Effector memory CD4-positive, alpha-beta T cell (primary cell): ENCODE results near the gene CENPP.

Experiments used
- DNase-seq, 3 donors: peaks; one replicate each; pipeline ENCODE4 v3.0.0-alpha.2; 2020
- H3K27ac ChIP-seq: 2 replicates; pipeline ENCODE4 v1.7.0; 2013; ENCODE audit warnings: mild to moderate bottlenecking, low read length, moderate library complexity; ENCODE audit not compliant: insufficient read depth, poor library complexity, severe bottlenecking
- H3K27me3 ChIP-seq: replicated peaks from 2 replicates; pipeline ENCODE4 v1.7.0; 2013; ENCODE audit warnings: mild to moderate bottlenecking, low read length; ENCODE audit not compliant: insufficient read depth, control insufficient read depth, poor library complexity, severe bottlenecking
- H3K36me3 ChIP-seq: 2 replicates; pipeline ENCODE4 v1.7.0; 2013; ENCODE audit warnings: mild to moderate bottlenecking, low read length, moderate library complexity; ENCODE audit not compliant: control insufficient read depth, insufficient read depth
- H3K4me1 ChIP-seq: 2 replicates; pipeline ENCODE4 v1.7.0; 2013; ENCODE audit warnings: low read length, mild to moderate bottlenecking; ENCODE audit not compliant: control insufficient read depth, insufficient read depth, poor library complexity, severe bottlenecking
- H3K4me3 ChIP-seq: 2 replicates; pipeline ENCODE4 v1.7.0; 2013; ENCODE audit warnings: low read length, low read depth, mild to moderate bottlenecking; ENCODE audit not compliant: insufficient read depth, poor library complexity, severe bottlenecking
- H3K9me3 ChIP-seq: 2 replicates; pipeline ENCODE4 v1.7.0; 2013; ENCODE audit warnings: mild to moderate bottlenecking, low read length, moderate library complexity; ENCODE audit not compliant: control insufficient read depth

The CENPP gene

DNA sequence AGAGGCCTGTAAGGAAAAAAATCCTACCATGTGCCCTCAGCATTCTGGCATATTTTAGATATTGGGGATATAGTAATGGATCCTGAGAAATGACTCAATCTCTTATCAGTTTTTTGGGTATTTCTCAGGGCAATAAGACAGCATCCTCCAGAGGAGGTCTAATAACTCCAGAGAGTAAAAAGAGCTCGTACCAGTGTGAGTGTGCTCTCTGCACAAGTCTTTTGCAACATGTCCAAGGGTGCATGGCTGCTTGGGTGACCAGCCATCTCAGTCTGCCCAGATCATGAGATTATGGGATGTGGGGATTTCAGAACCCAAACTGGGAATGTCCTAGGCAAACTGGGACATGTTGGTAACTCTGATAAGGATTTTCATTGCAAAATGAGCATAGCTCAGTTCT lies 141.3 kb downstream of the CENPP start:
- no peak for DNase-seq
- Histone ChIP-seq H3K27me3 (no peaks in the 10 kb centered on the region), H3K27ac (no peak overlapping the region), H3K9me3 (no peaks in the 10 kb centered on the region), H3K4me1 (no peaks in the 10 kb centered on the region), H3K4me3 (no peak overlapping the region), H3K36me3 (no peaks in the 10 kb centered on the region)

DNA sequence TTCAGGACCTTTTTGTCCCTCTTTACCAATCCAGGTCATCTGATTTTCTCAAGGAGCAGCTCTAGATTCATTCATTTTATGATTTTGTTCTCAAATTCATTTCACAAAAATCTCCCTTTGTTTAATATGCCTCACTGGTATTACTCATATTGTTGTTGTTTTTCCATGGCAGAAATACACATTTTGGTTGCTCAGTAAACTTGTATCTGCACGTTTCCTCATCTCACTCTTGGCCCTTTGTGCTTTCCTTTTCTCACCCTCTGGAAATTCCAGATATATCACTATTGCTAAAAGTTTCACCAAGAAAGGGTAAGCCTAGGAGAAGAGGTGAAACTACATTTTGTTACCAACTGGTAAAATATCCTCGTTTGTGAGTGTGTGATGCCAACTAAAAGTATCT lies 141.8 kb downstream of the CENPP start:
- DNase-seq, result no peak
- no peaks in the 10 kb centered on the region for H3K27me3 ChIP-seq
- H3K27ac ChIP-seq, result no peak overlapping the region
- H3K9me3 ChIP-seq, result no peaks in the 10 kb centered on the region
- no peak overlapping the region for H3K4me3 ChIP-seq
- H3K4me1 ChIP-seq, result no peaks in the 10 kb centered on the region
- no peaks in the 10 kb centered on the region for H3K36me3 ChIP-seq

DNA sequence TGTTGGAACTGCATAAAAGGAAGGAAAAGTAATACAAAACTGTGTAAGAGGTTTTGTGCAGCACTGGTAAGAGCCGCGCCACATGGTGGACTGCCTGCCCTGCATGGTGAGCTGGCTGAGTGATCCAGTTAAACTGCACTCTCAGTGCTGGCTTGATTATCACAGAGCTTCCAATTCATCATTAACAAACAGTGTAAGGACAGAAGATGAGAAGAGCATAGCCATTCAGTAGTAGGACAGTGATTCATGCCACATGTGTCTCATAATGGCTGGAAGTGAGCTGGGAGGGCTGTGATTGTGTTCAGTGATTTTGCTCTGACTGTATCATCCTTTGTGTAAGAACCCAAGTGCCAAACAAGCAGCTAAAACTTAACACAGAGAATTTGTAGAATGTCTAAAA lies 142.5 kb downstream of the CENPP start:
- no peaks in the 10 kb centered on the region for H3K4me1 ChIP-seq
- DNase-seq, result no peak
- no peak overlapping the region for H3K4me3 ChIP-seq
- no peak overlapping the region for H3K27ac ChIP-seq
- H3K27me3 ChIP-seq, result no peaks in the 10 kb centered on the region
- H3K36me3 ChIP-seq, result no peaks in the 10 kb centered on the region
- no peaks in the 10 kb centered on the region for H3K9me3 ChIP-seq

DNA sequence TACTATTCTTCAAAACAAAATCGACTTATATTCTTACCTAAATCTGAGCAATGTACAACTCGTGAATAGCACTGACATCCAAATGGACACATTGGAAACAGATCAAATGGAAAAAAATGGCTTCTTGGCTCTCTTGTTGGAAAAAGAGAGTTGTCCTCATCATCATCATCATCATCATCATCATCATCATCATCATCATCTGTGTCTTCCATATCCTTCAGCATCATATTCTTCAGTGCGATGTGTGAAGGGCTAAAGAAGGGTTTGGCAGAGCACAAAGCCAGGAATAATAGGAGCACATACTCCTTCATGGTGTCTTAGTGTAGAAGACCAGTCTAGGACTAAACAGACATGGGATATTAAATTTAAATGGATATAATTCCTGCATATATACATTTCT lies 148.8 kb downstream of the CENPP start:
- H3K27ac ChIP-seq, result no peak overlapping the region
- no peaks in the 10 kb centered on the region for H3K9me3 ChIP-seq
- DNase-seq, result no peak
- no peak overlapping the region for H3K4me3 ChIP-seq
- no peaks in the 10 kb centered on the region for H3K27me3 ChIP-seq
- no peaks in the 10 kb centered on the region for H3K4me1 ChIP-seq
- no peaks in the 10 kb centered on the region for H3K36me3 ChIP-seq

DNA sequence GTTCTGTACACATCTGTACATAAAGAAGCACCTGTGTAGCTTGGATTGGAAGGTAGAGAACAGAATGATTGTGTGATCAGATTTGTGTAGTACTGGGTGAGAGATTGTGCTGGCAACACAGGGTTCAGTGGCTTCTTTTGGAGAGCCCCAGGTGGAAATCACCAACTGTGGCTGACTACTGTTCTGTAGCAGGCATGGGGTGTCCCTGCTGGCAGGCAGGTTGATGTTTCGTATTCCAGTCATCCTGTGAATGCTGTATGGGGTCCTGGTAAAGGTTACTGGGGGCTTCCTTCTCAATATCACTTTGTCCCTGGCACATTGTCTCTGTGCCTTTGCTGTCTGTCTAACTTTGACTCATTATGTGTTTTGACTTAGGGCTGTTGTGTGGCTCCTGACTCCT lies 151.2 kb downstream of the CENPP start:
- Histone ChIP-seq H3K27me3 (no peaks in the 10 kb centered on the region), H3K4me3 (no peak overlapping the region), H3K4me1 (no peaks in the 10 kb centered on the region), H3K9me3 (no peaks in the 10 kb centered on the region), H3K36me3 (no peaks in the 10 kb centered on the region), H3K27ac (no peak overlapping the region)
- no peak for DNase-seq

DNA sequence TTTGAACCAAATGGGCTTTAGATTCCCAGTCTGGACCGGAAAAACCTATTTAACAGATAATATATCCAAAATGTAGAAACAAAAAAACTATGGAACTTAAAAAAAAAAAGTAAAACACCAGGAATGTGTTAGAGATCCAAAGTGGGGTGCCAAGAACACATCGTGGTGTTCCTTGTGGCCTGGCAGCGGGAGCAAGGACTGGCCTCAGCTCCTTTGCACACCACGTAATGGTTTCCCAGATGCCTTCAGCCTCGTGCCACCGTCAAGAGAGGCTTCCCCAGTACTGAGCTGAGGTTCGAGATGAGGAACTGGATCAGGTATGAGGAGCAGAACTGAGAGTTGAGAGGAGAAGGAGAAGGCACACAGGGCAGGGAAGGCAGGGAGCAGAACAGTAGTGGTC lies 153.0 kb downstream of the CENPP start:
- H3K27ac ChIP-seq, result no peak overlapping the region
- DNase-seq, result no peak
- no peak overlapping the region for H3K4me3 ChIP-seq
- no peaks in the 10 kb centered on the region for H3K36me3 ChIP-seq
- no peaks in the 10 kb centered on the region for H3K9me3 ChIP-seq
- H3K27me3 ChIP-seq, result no peaks in the 10 kb centered on the region
- H3K4me1 ChIP-seq, result no peaks in the 10 kb centered on the region

DNA sequence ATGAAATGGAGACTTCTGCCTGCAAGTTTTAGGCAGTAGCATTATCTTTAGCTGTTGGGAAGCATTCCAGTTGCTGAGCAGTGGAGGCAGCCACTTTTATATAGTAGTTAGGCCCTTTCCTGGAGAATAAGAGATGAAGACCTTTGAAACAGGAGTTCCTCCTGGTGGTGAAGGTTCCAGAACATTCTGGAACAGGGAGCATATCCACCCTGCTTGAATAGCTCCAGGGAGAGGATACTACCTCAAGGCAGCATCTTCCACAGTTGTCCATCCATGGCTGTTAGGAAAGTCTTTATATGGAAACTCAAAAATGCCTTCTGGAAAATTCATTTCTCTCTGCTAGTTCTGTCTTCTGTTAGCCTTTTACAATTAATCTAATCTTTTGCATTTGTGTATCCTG lies 153.6 kb downstream of the CENPP start:
- no peak overlapping the region for H3K4me3 ChIP-seq
- no peaks in the 10 kb centered on the region for H3K4me1 ChIP-seq
- no peak overlapping the region for H3K27ac ChIP-seq
- H3K27me3 ChIP-seq, result no peaks in the 10 kb centered on the region
- no peaks in the 10 kb centered on the region for H3K9me3 ChIP-seq
- no peak for DNase-seq
- no peaks in the 10 kb centered on the region for H3K36me3 ChIP-seq

DNA sequence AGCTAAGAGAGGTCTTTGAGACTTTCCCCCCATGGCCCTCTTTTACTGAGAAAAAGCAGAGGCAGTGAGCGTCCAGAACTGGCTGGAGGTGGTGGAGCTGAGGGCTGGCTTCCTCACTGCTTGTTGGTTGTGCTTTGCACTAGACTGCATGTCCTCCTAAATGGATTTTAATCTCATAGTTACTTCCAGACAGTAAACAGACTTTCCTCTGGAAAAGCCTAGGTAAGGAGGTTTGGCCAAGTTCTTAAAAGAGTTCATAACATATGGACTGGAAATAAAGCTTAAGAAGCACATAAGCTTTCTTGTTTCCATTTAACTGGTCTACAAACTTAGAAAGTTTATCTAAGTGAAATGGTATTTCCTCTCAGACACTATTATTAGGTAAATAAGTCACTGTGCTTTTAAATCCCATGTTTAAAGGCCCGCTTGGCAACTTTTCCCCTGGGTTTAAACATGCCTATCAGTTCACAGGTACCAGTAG lies 154.6 kb downstream of the CENPP start:
- no peaks in the 10 kb centered on the region for H3K4me1 ChIP-seq
- H3K4me3 ChIP-seq, result no peak overlapping the region
- H3K27ac ChIP-seq, result no peak overlapping the region
- no peaks in the 10 kb centered on the region for H3K27me3 ChIP-seq
- no peaks in the 10 kb centered on the region for H3K36me3 ChIP-seq
- H3K9me3 ChIP-seq, result no peaks in the 10 kb centered on the region
- no peak for DNase-seq

DNA sequence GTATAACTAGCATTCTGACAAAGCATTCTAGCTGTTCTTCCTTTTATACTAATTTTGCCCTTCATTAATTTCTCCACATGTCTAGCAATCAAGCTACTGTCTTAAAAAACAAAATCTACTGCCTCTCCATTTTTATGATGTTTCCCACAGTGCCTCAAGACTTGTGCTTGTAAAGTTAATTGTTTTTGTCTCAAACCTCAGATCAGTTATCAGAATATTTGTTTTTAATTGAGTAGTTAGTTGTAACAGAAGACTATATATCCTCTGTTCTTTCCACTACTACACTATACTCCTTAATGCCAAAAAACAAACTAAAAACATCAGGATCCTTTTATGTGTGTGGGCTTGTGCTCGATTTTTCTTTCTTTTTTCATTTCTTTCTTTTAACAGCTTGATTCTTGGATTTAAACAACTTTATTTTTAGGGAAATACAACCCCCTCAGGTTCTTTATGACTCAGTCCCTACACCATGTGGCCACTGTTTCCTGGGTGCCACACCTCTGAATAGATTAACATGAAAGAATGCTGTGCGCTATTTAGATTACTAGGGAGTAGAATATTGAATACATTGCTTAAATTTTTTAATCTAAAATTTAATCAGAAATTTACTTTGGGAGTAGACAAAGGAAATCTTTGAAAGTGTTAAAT lies 155.4 kb downstream of the CENPP start:
- no peak for DNase-seq
- no peak overlapping the region for H3K27ac ChIP-seq
- H3K4me1 ChIP-seq, result no peaks in the 10 kb centered on the region
- H3K27me3 ChIP-seq, result no peaks in the 10 kb centered on the region
- H3K9me3 ChIP-seq, result no peaks in the 10 kb centered on the region
- H3K36me3 ChIP-seq, result no peaks in the 10 kb centered on the region
- H3K4me3 ChIP-seq, result no peak overlapping the region

DNA sequence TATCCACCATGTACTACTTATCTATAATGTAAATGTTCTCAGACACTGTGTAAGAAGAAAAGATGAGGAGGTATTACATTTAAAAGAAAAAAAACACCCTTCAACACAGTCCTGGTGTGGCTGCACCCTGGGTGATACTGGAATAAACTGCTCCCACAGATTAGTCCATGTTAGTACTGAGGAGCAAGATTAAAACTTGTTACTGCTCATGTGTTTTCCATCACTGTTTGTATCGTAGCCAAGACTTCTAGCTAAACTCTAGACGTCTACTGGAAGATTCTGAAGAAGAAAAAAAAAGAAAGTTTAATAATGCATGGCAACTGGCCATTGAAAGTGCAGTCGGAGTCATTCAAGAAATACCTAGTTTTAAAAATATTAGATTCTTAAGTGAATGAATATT lies 156.6 kb downstream of the CENPP start, which contains the start of gene ASPN:
ASPN (minus strand) TSS at position 178 of the 400 bp plus-strand sequence.
- no peaks in the 10 kb centered on the region for H3K9me3 ChIP-seq
- no peaks in the 10 kb centered on the region for H3K27me3 ChIP-seq
- no peaks in the 10 kb centered on the region for H3K36me3 ChIP-seq
- no peaks in the 10 kb centered on the region for H3K4me1 ChIP-seq
- no peak within 1 kb of the TSS for H3K27ac ChIP-seq
- DNase-seq, result no peak
- no peak within 1 kb of the TSS for H3K4me3 ChIP-seq
